IPS-18a (cell line): ENCODE measurements around the gene OR10C1.
"Not testable (repeated sequence)": the region's sequence is repeated elsewhere in the genome, so short reads cannot be mapped to it uniquely, and the experiment has no call there.

ENCODE experiments used
- H3K27ac ChIP-seq: one replicate; pipeline ENCODE4 v1.5.1; 2013; ENCODE audit warnings: low read length
- H3K27me3 ChIP-seq: one replicate; pipeline ENCODE4 v1.6.1; 2013; ENCODE audit warnings: mild to moderate bottlenecking, low read length; ENCODE audit not compliant: control insufficient read depth, insufficient read depth
- H3K36me3 ChIP-seq: one replicate; pipeline ENCODE4 v1.6.1; 2013; ENCODE audit warnings: low read depth, low read length; ENCODE audit not compliant: control insufficient read depth
- H3K4me1 ChIP-seq: one replicate; pipeline ENCODE4 v1.6.1; 2013; ENCODE audit warnings: low read depth, low read length; ENCODE audit not compliant: control insufficient read depth
- H3K4me3 ChIP-seq: one replicate; pipeline ENCODE4 v1.5.1; 2013; ENCODE audit warnings: low read length
- H3K9ac ChIP-seq: one replicate; pipeline ENCODE4 v1.6.1; 2013; ENCODE audit warnings: mild to moderate bottlenecking, low read length, moderate library complexity
- H3K9me3 ChIP-seq: one replicate; pipeline ENCODE4 v1.6.1; 2013; ENCODE audit warnings: low read depth, low read length; ENCODE audit not compliant: control insufficient read depth

OR10C1 gene

GRCh38 chr6:29439006-29439405 is at the start of gene OR10C1:
TSS of gene OR10C1 (plus strand) at chr6:29439306. CDS start at chr6:29440016, 710 bp downstream.
- no peaks in the 10 kb centered on the region for H3K36me3 ChIP-seq
- no peak within 1 kb of the TSS for H3K27ac ChIP-seq
- no peak within 1 kb of the TSS for H3K9ac ChIP-seq
- no peaks in the 10 kb centered on the region for H3K4me1 ChIP-seq
- H3K4me3 ChIP-seq: no peak within 1 kb of the TSS
- no peaks in the 10 kb centered on the region for H3K27me3 ChIP-seq
- peaks cover 5% of the 10 kb centered on the region for H3K9me3 ChIP-seq

GRCh38 chr6:29395331-29395730 is 43.8 kb upstream of the OR10C1 start, which contains the start of gene OR12D2:
TSS of gene OR12D2 (plus strand) at chr6:29395631. CDS start at chr6:29396700, 1,069 bp downstream.
- Histone ChIP-seq H3K4me1 (peaks cover 7% of the 10 kb centered on the region), H3K9ac (no peak within 1 kb of the TSS), H3K36me3 (no peaks in the 10 kb centered on the region), H3K9me3 (no peaks in the 10 kb centered on the region), H3K4me3 (no peak within 1 kb of the TSS), H3K27me3 (no peaks in the 10 kb centered on the region), H3K27ac (no peak within 1 kb of the TSS)

- H3K9ac ChIP-seq: no peak overlapping the region
- peaks cover 7% of the 10 kb centered on the region for H3K4me1 ChIP-seq
- no peak overlapping the region for H3K4me3 ChIP-seq
- H3K9me3 ChIP-seq: no peaks in the 10 kb centered on the region
- no peak overlapping the region for H3K27ac ChIP-seq
- no peaks in the 10 kb centered on the region for H3K27me3 ChIP-seq
- no peaks in the 10 kb centered on the region for H3K36me3 ChIP-seq
Measured at GRCh38 chr6:29399525-29399924, 39.6 kb upstream of the OR10C1 start.

GRCh38 chr6:29403801-29404200 is 35.3 kb upstream of the OR10C1 start:
- Histone ChIP-seq H3K4me1 (no peaks in the 10 kb centered on the region), H3K4me3 (no peak overlapping the region), H3K9ac (no peak overlapping the region), H3K27ac (no peak overlapping the region), H3K27me3 (no peaks in the 10 kb centered on the region), H3K36me3 (no peaks in the 10 kb centered on the region), H3K9me3 (no peaks in the 10 kb centered on the region)

- Histone ChIP-seq H3K36me3 (no peaks in the 10 kb centered on the region), H3K27me3 (no peaks in the 10 kb centered on the region), H3K4me3 (no peak within 1 kb of the TSS), H3K9me3 (no peaks in the 10 kb centered on the region), H3K9ac (no peak within 1 kb of the TSS), H3K27ac (no peak within 1 kb of the TSS), H3K4me1 (no peaks in the 10 kb centered on the region)
Measured at GRCh38 chr6:29414588-29414987, 24.5 kb upstream of the OR10C1 start, which contains the start of gene OR12D1. TSS of gene OR12D1 (plus strand) at chr6:29414928.

GRCh38 chr6:29419516-29419915 is 19.6 kb upstream of the OR10C1 start:
- peaks cover 5% of the 10 kb centered on the region for H3K4me1 ChIP-seq
- no peak overlapping the region for H3K9ac ChIP-seq
- H3K9me3 ChIP-seq: no peaks in the 10 kb centered on the region
- H3K27me3 ChIP-seq: no peaks in the 10 kb centered on the region
- H3K4me3 ChIP-seq: no peak overlapping the region
- no peaks in the 10 kb centered on the region for H3K36me3 ChIP-seq
- no peak overlapping the region for H3K27ac ChIP-seq

GRCh38 chr6:29424168-29424567 is 14.9 kb upstream of the OR10C1 start:
- Histone ChIP-seq H3K4me3 (no peak overlapping the region), H3K27me3 (no peaks in the 10 kb centered on the region), H3K9ac (no peak overlapping the region)

GRCh38 chr6:29424575-29424974 is 14.5 kb upstream of the OR10C1 start:
- Histone ChIP-seq H3K4me1 (peaks cover 5% of the 10 kb centered on the region), H3K36me3 (no peaks in the 10 kb centered on the region), H3K27me3 (no peaks in the 10 kb centered on the region), H3K27ac (no peak overlapping the region), H3K4me3 (no peak overlapping the region), H3K9me3 (no peaks in the 10 kb centered on the region), H3K9ac (no peak overlapping the region)

More at GRCh38 chr6:29424168-29424567, 14.9 kb upstream of the OR10C1 start:
- Histone ChIP-seq H3K27ac (no peak overlapping the region), H3K9me3 (no peaks in the 10 kb centered on the region), H3K4me1 (peaks cover 5% of the 10 kb centered on the region), H3K36me3 (no peaks in the 10 kb centered on the region)

GRCh38 chr6:29425075-29425474 is 14.0 kb upstream of the OR10C1 start:
- no peaks in the 10 kb centered on the region for H3K27me3 ChIP-seq
- no peaks in the 10 kb centered on the region for H3K36me3 ChIP-seq
- no peak overlapping the region for H3K27ac ChIP-seq
- H3K4me3 ChIP-seq: no peak overlapping the region
- peaks cover 5% of the 10 kb centered on the region for H3K4me1 ChIP-seq
- no peaks in the 10 kb centered on the region for H3K9me3 ChIP-seq
- no peak overlapping the region for H3K9ac ChIP-seq

- Histone ChIP-seq H3K36me3 (no peaks in the 10 kb centered on the region), H3K4me1 (peaks cover 5% of the 10 kb centered on the region), H3K27ac (no peak overlapping the region), H3K9me3 (no peaks in the 10 kb centered on the region), H3K9ac (no peak overlapping the region), H3K27me3 (no peaks in the 10 kb centered on the region), H3K4me3 (no peak overlapping the region)
Measured at GRCh38 chr6:29426654-29427053, 12.5 kb upstream of the OR10C1 start.

GRCh38 chr6:29436730-29437129 is 2.4 kb upstream of the OR10C1 start:
- not testable (repeated sequence) for H3K27me3 ChIP-seq, H3K4me3 ChIP-seq, H3K9ac ChIP-seq, H3K9me3 ChIP-seq, H3K36me3 ChIP-seq, H3K4me1 ChIP-seq, H3K27ac ChIP-seq

- Histone ChIP-seq H3K27ac (no peak overlapping the region), H3K4me3 (no peak overlapping the region), H3K9me3 (peaks cover 5% of the 10 kb centered on the region), H3K27me3 (no peaks in the 10 kb centered on the region), H3K4me1 (peaks cover 10% of the 10 kb centered on the region), H3K9ac (no peak overlapping the region), H3K36me3 (no peaks in the 10 kb centered on the region)
Measured at GRCh38 chr6:29442719-29443118, 3.6 kb downstream of the OR10C1 start.
